HG03196 (cell line): ENCODE results near the gene SLC44A4.
"Not testable (repeated sequence)": the region's sequence is repeated elsewhere in the genome, so short reads cannot be mapped to it uniquely, and the experiment has no call there.

ENCODE experiments used
- ATAC-seq: cut with Tn5 transposase; IDR thresholded peaks from one replicate; pipeline ENCODE4 v1.9.1; 2021; ENCODE audit not compliant: unreplicated experiment

The SLC44A4 gene

GRCh38 chr6:31860349-31860748 is 18.4 kb downstream of the SLC44A4 start:
- ATAC-seq = no peak

- ATAC-seq = no peak
Measured at GRCh38 chr6:31859923-31860322, 18.9 kb downstream of the SLC44A4 start.

GRCh38 chr6:31858707-31859106 is 20.1 kb downstream of the SLC44A4 start:
- no peak for ATAC-seq

DNA sequence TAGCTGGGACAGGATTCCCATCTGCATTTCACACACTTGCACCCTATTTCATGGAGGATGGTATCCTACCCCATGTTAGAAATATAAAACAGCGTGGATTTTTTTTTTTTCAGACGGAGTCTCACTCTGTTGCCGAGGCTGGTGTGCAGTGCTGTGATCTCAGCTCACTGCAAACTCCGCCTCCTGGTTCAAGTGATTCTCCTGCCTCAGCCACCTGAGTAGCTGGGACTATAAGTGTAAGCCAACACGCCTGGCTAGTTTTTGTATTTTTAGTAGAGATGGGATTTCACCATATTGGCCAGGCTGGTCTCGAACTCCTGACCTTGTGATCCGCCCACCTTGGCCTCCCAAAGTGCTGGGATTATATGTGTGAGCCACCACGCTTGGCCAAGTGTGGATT is 21.0 kb downstream of the SLC44A4 start:
- ATAC-seq = not testable (repeated sequence)

- not testable (repeated sequence) for ATAC-seq
Measured at GRCh38 chr6:31851980-31852718, 26.6 kb downstream of the SLC44A4 start.

- no peak for ATAC-seq
Measured at GRCh38 chr6:31851485-31851832, 27.3 kb downstream of the SLC44A4 start.

GRCh38 chr6:31850765-31851484 is 27.9 kb downstream of the SLC44A4 start:
- no peak for ATAC-seq

DNA sequence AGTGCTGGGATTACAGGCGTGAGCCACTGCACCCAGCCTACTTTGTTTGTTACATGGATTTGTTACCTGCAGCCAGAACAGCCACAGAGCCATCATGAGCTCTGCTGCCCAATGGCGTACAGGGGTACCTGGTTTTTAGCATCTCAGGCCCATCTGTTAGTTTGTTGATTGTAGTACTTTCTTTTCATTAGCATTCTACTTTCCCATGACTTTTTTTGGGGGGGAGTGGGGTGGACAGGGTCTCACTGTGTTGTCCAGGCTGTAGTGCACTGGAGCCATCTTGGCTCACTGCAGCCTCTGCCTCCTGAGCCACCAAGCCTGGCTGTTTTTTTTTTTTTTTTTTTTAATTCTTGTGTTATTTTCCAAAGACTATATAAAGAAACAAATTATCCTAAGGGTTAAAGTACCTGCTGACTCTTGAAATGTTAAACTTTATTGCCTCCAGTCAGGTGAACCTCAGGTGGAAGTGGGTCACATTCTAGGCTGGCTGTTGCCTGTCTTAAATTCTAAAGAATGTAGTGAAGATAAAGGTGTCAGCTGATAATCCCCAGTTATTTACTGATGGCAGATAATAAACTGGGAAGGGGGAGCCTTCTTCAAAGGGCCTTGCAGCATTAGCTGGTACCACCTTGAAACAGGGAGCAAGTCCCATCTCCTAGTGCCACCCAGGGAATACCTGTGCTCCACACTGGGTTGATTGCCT is 31.4 kb downstream of the SLC44A4 start:
- ATAC-seq = no peak

- no peak for ATAC-seq
Measured at GRCh38 chr6:31844507-31844906, 34.3 kb downstream of the SLC44A4 start.

GRCh38 chr6:31842053-31842452 is 36.7 kb downstream of the SLC44A4 start:
- ATAC-seq = no peak

GRCh38 chr6:31839779-31840126 is 39.0 kb downstream of the SLC44A4 start:
- ATAC-seq = not testable (repeated sequence)

- ATAC-seq = no peak
Measured at GRCh38 chr6:31838968-31839367, 39.8 kb downstream of the SLC44A4 start.

- not testable (repeated sequence) for ATAC-seq
Measured at GRCh38 chr6:31838114-31838553, 40.7 kb downstream of the SLC44A4 start.

GRCh38 chr6:31837369-31838113 is 41.3 kb downstream of the SLC44A4 start:
- no peak for ATAC-seq

- no peak for ATAC-seq
Measured at GRCh38 chr6:31836474-31837368, 42.1 kb downstream of the SLC44A4 start.

- ATAC-seq = no peak
Measured at GRCh38 chr6:31836047-31836473, 42.7 kb downstream of the SLC44A4 start.

- ATAC-seq = peak; percentile 40
Measured at GRCh38 chr6:31834367-31835250, 44.2 kb downstream of the SLC44A4 start.

DNA sequence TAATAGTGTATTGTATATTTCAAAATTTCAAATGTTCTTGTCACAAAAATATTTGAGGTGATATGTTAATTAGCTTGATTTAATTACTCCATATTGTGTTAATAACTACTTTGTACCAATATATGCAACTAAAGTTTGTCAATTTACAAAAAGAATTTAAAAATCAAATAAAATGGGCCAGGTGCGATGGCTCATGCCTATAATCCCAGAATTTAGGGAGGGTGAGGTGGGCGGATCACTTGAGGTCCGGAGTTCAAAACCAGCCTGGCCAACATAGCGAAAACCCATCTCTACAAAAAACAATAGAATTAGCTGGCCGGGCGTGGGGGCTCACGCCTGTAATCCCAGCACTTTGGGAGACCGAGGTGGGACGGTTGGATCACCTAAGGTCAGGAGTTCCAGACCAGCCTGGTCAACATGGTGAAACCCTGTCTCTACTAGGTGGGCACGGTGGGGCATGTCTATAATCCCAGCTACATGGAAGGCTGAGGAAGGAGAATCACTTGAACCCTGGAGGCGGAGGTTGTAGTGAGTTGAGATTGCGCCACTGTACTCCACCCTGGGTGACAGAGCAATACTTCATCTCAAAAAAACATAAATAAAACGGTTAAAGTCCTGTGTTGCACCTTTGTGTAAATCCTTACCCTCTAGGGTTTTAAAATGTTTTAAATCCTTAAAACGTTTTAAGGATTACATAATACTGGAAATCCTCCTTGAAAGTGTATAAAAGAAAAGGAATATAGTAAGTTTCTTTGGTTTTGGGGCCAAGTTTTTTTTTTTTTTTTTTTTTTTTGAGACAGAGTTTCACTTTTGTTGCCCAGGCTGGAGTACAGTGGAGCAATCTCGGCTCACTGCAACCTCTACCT is 47.2 kb downstream of the SLC44A4 start:
- ATAC-seq = no peak
